GM23338 (cell line): ENCODE data around the gene IGDCC3. TPM values are rescaled to one million over a fixed set of nuclear protein-coding genes. Genes with fewer than 3 reads are reported as not detected.
"Not testable (repeated sequence)": the region's sequence is repeated elsewhere in the genome, so short reads cannot be mapped to it uniquely, and the experiment has no call there.

ENCODE experiments used
- ATAC-seq: fragments of 200-7000 bp; cut with Tn5 transposase; 3 replicates; pipeline ENCODE4 v1.9.1; 2020
- DNase-seq: peaks from one replicate; pipeline ENCODE4 v3.0.0-alpha.2; 2015; ENCODE audit warnings: low spot score
- H2AFZ ChIP-seq: fragments of 200-600 bp; sonication (generic); 2 replicates; pipeline ENCODE4 v1.8.0; 2016; ENCODE audit warnings: antibody characterized with exemption, mild to moderate bottlenecking, moderate library complexity
- H3F3A ChIP-seq: fragments of 200-600 bp; sonication (generic); replicated peaks from 2 replicates; pipeline ENCODE4 v1.8.0; 2017; ENCODE audit warnings: antibody characterized with exemption, mixed run types, low read depth
- H3K27ac ChIP-seq: fragments of 200-600 bp; sonication (generic); 2 replicates; pipeline ENCODE4 v1.6.1; 2016; ENCODE audit warnings: low read depth
- H3K27me3 ChIP-seq: fragments of 200-600 bp; sonication (generic); 2 replicates; pipeline ENCODE4 v1.8.0; 2016; ENCODE audit warnings: mild to moderate bottlenecking, mixed run types, moderate library complexity; ENCODE audit not compliant: insufficient read depth
- H3K36me3 ChIP-seq: fragments of 200-600 bp; sonication (generic); 2 replicates; pipeline ENCODE4 v1.8.0; 2016; ENCODE audit warnings: mild to moderate bottlenecking; ENCODE audit not compliant: insufficient read depth
- H3K4me1 ChIP-seq: fragments of 200-600 bp; sonication (generic); 2 replicates; pipeline ENCODE4 v1.8.0; 2016; ENCODE audit warnings: mild to moderate bottlenecking, moderate library complexity; ENCODE audit not compliant: insufficient read depth
- H3K4me2 ChIP-seq: fragments of 200-600 bp; sonication (generic); 2 replicates; pipeline ENCODE4 v1.7.1; 2017; ENCODE audit warnings: mixed run types
- H3K4me3 ChIP-seq: fragments of 200-600 bp; sonication (generic); 2 replicates; pipeline ENCODE4 v1.6.1; 2016; ENCODE audit warnings: mixed run types
- H3K79me2 ChIP-seq: fragments of 200-600 bp; sonication (generic); replicated peaks from 2 replicates; pipeline ENCODE4 v1.8.0; 2017; ENCODE audit warnings: mild to moderate bottlenecking; ENCODE audit not compliant: insufficient read depth
- H3K9me2 ChIP-seq: fragments of 200-600 bp; sonication (generic); 2 replicates; pipeline ENCODE4 v1.8.0; 2017; ENCODE audit not compliant: insufficient read depth
- H4K20me1 ChIP-seq: fragments of 200-600 bp; sonication (generic); replicated peaks from 2 replicates; pipeline ENCODE4 v1.8.0; 2017; ENCODE audit warnings: mild to moderate bottlenecking; ENCODE audit not compliant: insufficient read depth
- H3K27ac Mint-ChIP-seq: 2 replicates; pipeline ENCODE4 v1.8.0; 2020; ENCODE audit warnings: inconsistent platforms, mild to moderate bottlenecking, moderate library complexity, mixed read lengths
- H3K27me3 Mint-ChIP-seq: 3 replicates; pipeline ENCODE4 v1.8.0; 2022; ENCODE audit warnings: low read depth, mild to moderate bottlenecking, moderate library complexity, mixed read lengths, inconsistent platforms; ENCODE audit not compliant: insufficient read depth, poor library complexity
- H3K36me3 Mint-ChIP-seq: 3 replicates; pipeline ENCODE4 v1.8.0; 2021; ENCODE audit warnings: low read depth, mild to moderate bottlenecking, inconsistent platforms, moderate library complexity, mixed read lengths
- H3K4me1 Mint-ChIP-seq: 3 replicates; pipeline ENCODE4 v1.8.0; 2020; ENCODE audit warnings: mild to moderate bottlenecking, inconsistent platforms, mixed read lengths
- H3K4me3 Mint-ChIP-seq: 3 replicates; pipeline ENCODE4 v1.8.0; 2021; ENCODE audit warnings: moderate library complexity, mild to moderate bottlenecking, inconsistent platforms, mixed read lengths
- H3K9me3 Mint-ChIP-seq: 3 replicates; pipeline ENCODE4 v1.8.0; 2020; ENCODE audit warnings: moderate library complexity, mild to moderate bottlenecking, inconsistent platforms, mixed read lengths
- CREB1 ChIP-seq: fragments of 250-450 bp; sonication (Bioruptor Pico); IDR thresholded peaks from 2 replicates; pipeline ENCODE4 v1.5.0; 2020; ENCODE audit warnings: low read depth, mild to moderate bottlenecking, moderate library complexity
- JUNB ChIP-seq: IDR thresholded peaks from one replicate; pipeline ENCODE4 v1.6.1; 2016; ENCODE audit warnings: antibody characterized with exemption; ENCODE audit not compliant: unreplicated experiment
- POLR2AphosphoS5 ChIP-seq: IDR thresholded peaks from 2 replicates; pipeline ENCODE4 v1.6.1; 2016; ENCODE audit warnings: antibody characterized with exemption, low read depth
- STAT1 ChIP-seq: IDR thresholded peaks from one replicate; pipeline ENCODE4 v1.6.1; 2016; ENCODE audit warnings: antibody characterized with exemption; ENCODE audit not compliant: unreplicated experiment
- ZNF114 ChIP-seq: fragments of 250-450 bp; sonication (Bioruptor Pico); IDR thresholded peaks from 2 replicates; pipeline ENCODE4 v1.5.0; 2020; ENCODE audit warnings: mild to moderate bottlenecking, moderate library complexity
- ZNF331 ChIP-seq: fragments of 250-450 bp; sonication (Bioruptor Pico); IDR thresholded peaks from 2 replicates; pipeline ENCODE4 v1.5.0; 2020; ENCODE audit warnings: low read depth, mild to moderate bottlenecking, moderate library complexity
- polyA plus RNA-seq: library from polyadenylated mRNA; unstranded; fragments of >200 nt; fragmentation: Nextera tagmentation; extraction: Ambion mirVana; gene quantifications from 2 replicates; pipeline ENCODE4 v1.2.1, GENCODE V29; 2016
- total RNA-seq: library from RNA; depleted of rRNA; stranded (reverse); fragments of >200 nt; shearing (Covaris generic); gene quantifications from 2 replicates; pipeline ENCODE4 v1.2.3, GENCODE V29; 2014
- TF ChIP-seq, protein P1 (sequence below): IDR thresholded peaks from one replicate; pipeline ENCODE4 v1.6.1; 2018; ENCODE audit warnings: antibody characterized with exemption; ENCODE audit not compliant: unreplicated experiment

Gene IGDCC3
- total and polyA plus RNA-seq, 2 experiments from 2014 or later, result 15.3 to 30.7 TPM

DNA sequence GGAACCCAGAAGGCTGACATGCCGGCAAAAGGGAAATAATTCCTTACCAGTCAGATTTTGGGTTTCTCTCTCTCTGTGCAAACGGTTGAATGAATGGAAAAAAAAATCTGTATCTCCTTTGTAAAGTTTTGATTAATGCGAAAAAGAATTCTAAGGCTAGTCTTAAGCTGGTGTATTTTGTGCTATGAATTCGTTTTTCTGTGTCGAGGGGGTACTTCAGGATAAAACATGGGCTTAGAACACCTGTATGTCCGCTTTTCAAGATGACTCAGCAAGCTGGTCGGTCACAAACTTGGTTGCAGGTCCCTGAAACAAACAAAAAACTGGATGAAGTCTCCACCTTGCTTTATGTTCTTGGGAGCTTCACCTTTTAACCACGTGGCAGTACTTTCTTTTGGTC, 28.5 kb downstream of the IGDCC3 start:
- H3K27ac ChIP-seq, result no peak overlapping the region
- no peaks in the 10 kb centered on the region for H3K79me2 ChIP-seq
- H2AFZ ChIP-seq, result no peak overlapping the region
- H4K20me1 ChIP-seq, result peaks cover 5% of the 10 kb centered on the region
- no peaks in the 10 kb centered on the region for H3K36me3 ChIP-seq
- 0 out of 2 replicates have a peak, but pooled peaks cover 2% of the 10 kb centered on the region for H3F3A ChIP-seq
- Mint-ChIP-seq H3K4me3 (no peak overlapping the region), H3K4me1 (peaks cover 21% of the 10 kb centered on the region), H3K36me3 (peaks cover 35% of the 10 kb centered on the region), H3K27ac (no peak overlapping the region), H3K9me3 (peaks cover 32% of the 10 kb centered on the region), H3K27me3 (peaks cover 15% of the 10 kb centered on the region)
- no peaks in the 10 kb centered on the region for H3K9me2 ChIP-seq
- DNase-seq (no peak), ATAC-seq (no peak)
- H3K27me3 ChIP-seq, result peaks cover 32% of the 10 kb centered on the region
- H3K4me2 ChIP-seq, result no peak overlapping the region
- H3K4me1 ChIP-seq, result peaks cover 2% of the 10 kb centered on the region
- TF ChIP-seq ZNF331 (no peak), JUNB (no peak), ZNF114 (CRISPR knock-in tag) (no peak), POLR2AphosphoS5 (no peak)
- TF ChIP-seq, protein P1, sequence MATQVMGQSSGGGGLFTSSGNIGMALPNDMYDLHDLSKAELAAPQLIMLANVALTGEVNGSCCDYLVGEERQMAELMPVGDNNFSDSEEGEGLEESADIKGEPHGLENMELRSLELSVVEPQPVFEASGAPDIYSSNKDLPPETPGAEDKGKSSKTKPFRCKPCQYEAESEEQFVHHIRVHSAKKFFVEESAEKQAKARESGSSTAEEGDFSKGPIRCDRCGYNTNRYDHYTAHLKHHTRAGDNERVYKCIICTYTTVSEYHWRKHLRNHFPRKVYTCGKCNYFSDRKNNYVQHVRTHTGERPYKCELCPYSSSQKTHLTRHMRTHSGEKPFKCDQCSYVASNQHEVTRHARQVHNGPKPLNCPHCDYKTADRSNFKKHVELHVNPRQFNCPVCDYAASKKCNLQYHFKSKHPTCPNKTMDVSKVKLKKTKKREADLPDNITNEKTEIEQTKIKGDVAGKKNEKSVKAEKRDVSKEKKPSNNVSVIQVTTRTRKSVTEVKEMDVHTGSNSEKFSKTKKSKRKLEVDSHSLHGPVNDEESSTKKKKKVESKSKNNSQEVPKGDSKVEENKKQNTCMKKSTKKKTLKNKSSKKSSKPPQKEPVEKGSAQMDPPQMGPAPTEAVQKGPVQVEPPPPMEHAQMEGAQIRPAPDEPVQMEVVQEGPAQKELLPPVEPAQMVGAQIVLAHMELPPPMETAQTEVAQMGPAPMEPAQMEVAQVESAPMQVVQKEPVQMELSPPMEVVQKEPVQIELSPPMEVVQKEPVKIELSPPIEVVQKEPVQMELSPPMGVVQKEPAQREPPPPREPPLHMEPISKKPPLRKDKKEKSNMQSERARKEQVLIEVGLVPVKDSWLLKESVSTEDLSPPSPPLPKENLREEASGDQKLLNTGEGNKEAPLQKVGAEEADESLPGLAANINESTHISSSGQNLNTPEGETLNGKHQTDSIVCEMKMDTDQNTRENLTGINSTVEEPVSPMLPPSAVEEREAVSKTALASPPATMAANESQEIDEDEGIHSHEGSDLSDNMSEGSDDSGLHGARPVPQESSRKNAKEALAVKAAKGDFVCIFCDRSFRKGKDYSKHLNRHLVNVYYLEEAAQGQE, result no peak
- no peak overlapping the region for H3K4me3 ChIP-seq

DNA sequence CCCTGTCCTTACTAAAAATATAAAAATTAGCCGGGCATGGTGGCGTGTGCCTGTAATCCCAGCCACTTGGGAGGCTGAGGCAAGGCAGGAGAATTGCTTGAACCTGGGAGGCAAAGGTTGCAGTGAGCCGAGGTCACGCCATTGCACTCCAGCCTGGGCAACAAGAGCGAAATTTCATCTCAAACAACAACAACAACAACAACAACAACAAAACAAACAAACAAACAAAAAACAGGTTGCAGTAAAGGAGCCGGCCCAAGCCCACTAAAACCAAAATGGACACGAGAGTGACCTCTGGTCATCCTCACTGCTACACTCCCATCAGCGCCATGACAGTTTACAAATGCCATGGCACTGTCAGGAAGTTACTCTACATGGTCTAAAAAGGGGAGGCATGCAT, 30.0 kb downstream of the IGDCC3 start:
- H3K4me1 Mint-ChIP-seq, result peaks cover 21% of the 10 kb centered on the region
- not testable (repeated sequence) for H3K79me2 ChIP-seq, H3K4me3 ChIP-seq, H2AFZ ChIP-seq, H3K4me1 ChIP-seq, H3K27ac ChIP-seq, H3F3A ChIP-seq, DNase-seq, H4K20me1 ChIP-seq, H3K4me3 Mint-ChIP-seq, H3K27ac Mint-ChIP-seq, H3K36me3 ChIP-seq, H3K9me2 ChIP-seq, H3K4me2 ChIP-seq, H3K27me3 Mint-ChIP-seq, ATAC-seq
- H3K36me3 Mint-ChIP-seq, result peaks cover 24% of the 10 kb centered on the region
- H3K9me3 Mint-ChIP-seq, result peaks cover 18% of the 10 kb centered on the region; the same call in 2 of the 3 replicates
- H3K27me3 ChIP-seq, result peaks cover 19% of the 10 kb centered on the region

DNA sequence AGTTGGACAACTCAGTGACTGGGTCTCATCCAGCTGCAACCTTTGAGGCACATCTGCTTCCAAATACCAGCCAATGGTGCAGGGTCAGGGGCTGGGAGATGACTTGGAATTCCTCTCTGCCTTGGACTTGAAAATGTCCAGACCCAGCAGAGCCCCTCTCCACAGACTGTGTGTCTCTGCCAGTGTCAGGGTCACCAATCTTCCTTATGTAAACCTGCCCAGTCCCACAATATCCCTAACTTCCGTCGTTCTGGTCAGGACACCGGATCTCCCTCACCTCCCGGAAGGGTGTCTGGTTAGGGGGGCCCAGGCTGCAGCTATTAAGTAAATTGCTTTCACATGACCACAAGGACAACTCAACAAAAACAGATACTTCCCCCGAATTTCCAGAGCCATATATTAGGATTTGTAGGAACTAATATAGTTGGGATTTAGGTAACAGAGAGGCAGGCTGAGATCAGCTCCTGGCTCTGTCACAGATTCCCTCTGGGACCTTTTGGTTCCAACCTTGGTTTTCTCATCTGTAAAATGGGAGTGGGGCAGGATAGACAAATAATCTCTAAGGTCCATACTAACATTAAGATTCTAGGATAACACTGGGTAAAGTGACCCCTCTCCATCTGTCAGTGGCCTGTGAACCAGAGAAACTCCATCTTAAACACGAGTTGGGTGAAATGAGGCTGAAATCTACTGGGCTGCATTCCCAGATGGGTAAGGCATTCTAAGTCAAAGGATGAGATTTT, 30.8 kb downstream of the IGDCC3 start:
- no peak for DNase-seq
- peaks cover 8% of the 10 kb centered on the region for H3K27me3 Mint-ChIP-seq
- Histone ChIP-seq H3F3A (no peaks in the 10 kb centered on the region), H3K4me2 (no peak overlapping the region), H4K20me1 (peaks cover 5% of the 10 kb centered on the region), H2AFZ (no peak overlapping the region), H3K4me3 (no peak overlapping the region), H3K9me2 (no peaks in the 10 kb centered on the region), H3K4me1 (no peaks in the 10 kb centered on the region), H3K79me2 (no peaks in the 10 kb centered on the region), H3K36me3 (no peaks in the 10 kb centered on the region), H3K27ac (no peak overlapping the region), H3K27me3 (peaks cover 12% of the 10 kb centered on the region)
- H3K36me3 Mint-ChIP-seq, result peaks cover 17% of the 10 kb centered on the region
- no peak overlapping the region for H3K4me3 Mint-ChIP-seq
- peaks cover 11% of the 10 kb centered on the region; the same call in 2 of the 3 replicates for H3K9me3 Mint-ChIP-seq
- peaks cover 21% of the 10 kb centered on the region for H3K4me1 Mint-ChIP-seq
- no peak overlapping the region for H3K27ac Mint-ChIP-seq
- TF ChIP-seq CREB1 (CRISPR knock-in tag), result no peak
- TF ChIP-seq STAT1, result no peak
- ATAC-seq, result no peak
